Kidney capillary endothelial cell (primary cell): ENCODE results near the gene VEZF1.

Source experiments
- DNase-seq: peaks from one replicate; pipeline ENCODE4 v3.0.0-alpha.2; 2018; ENCODE audit warnings: low spot score

The VEZF1 gene

GRCh38 chr17:57949649-57950048 is 38.4 kb downstream of the VEZF1 start:
- DNase-seq = no peak

- peak; percentile 75 for DNase-seq
Measured at GRCh38 chr17:57948555-57949420, 39.3 kb downstream of the VEZF1 start.

GRCh38 chr17:57948169-57948554 is 39.9 kb downstream of the VEZF1 start:
- no peak for DNase-seq

DNA sequence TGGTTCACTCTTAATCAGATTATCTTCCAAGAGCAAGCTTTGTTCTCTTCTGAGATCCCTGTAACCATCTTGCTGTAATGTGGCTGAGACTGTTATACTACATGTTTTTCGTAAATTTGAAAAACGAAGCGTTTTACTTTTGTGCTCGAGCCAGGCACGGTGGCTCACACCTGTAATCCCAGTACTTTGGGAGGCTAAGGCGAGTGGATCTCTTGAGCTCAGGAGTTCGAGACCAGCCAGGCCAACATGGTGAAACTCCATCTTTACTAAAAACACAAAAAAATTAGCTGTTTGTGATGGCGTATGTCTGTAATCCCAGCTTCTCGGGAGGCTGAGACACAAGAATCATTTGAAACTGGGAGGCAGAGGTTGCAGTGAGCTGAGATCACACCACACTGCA is 40.7 kb downstream of the VEZF1 start:
- DNase-seq = no peak

DNA sequence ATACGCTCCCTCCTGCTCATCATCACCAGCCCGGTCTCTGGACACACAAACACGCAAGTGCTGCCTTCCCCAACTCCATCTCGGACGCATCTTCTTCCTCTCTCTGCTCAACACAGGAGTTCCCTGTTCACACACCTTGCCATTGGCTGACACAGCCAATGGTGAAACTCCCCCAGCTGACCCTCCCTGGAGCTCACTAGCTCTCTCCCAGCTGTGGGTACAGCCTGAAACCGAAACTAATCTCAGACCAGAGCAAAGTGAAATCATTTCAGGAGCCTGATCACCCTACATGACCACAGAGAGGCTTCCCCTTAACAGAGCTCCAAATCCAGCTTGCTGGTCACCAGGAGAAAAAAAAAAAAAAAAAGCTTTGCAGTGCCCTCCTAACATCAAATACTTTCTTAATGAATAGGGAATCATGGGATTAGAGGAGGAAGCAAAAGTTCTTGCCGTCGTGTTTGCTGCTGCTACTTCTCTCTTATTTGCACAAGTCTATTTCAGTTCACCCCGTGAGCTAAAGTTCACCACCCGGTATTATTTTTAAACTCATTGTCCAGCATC is 41.2 kb downstream of the VEZF1 start:
- DNase-seq = no peak

DNA sequence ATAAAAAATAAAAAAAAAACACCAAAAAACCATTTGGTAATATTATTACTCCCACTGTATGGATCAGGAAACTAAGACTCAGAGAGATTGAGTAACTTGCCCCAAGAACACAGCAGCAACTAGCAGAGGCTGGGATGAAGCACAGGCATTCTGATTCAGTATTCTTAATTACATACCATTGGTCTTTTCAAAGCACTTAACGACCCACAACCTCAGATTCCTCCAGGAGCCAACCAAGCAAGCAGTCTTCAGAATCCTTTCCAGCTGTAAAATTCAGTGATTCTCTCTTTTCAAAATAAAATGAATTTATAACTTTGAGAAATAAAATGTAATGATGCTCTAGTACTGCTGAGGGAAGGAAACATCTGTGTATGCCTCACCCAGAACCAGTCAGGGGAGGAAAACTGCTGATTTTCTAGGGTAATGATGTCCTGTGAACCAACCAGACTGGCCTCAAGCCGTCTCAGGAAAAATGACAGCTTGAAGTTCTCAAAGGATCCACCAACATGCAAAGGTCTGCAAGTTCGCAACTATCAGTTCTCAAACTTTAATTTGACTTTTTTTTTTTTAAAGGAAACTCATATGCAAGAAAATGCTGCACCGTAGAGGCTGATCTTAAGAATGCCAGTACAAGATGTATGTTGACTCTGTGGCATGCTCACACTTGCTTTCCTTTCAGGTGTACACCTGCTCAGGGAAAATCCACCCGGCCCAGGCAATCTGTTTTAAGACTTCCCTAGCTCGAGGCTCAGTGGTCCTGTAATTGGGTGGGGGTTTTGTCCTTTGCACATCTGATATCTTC is 41.9 kb downstream of the VEZF1 start:
- no peak for DNase-seq

GRCh38 chr17:57944908-57945307 is 43.1 kb downstream of the VEZF1 start:
- no peak for DNase-seq

GRCh38 chr17:57943645-57944044 is 44.4 kb downstream of the VEZF1 start:
- no peak for DNase-seq

GRCh38 chr17:57943140-57943539 is 44.9 kb downstream of the VEZF1 start:
- no peak for DNase-seq

DNA sequence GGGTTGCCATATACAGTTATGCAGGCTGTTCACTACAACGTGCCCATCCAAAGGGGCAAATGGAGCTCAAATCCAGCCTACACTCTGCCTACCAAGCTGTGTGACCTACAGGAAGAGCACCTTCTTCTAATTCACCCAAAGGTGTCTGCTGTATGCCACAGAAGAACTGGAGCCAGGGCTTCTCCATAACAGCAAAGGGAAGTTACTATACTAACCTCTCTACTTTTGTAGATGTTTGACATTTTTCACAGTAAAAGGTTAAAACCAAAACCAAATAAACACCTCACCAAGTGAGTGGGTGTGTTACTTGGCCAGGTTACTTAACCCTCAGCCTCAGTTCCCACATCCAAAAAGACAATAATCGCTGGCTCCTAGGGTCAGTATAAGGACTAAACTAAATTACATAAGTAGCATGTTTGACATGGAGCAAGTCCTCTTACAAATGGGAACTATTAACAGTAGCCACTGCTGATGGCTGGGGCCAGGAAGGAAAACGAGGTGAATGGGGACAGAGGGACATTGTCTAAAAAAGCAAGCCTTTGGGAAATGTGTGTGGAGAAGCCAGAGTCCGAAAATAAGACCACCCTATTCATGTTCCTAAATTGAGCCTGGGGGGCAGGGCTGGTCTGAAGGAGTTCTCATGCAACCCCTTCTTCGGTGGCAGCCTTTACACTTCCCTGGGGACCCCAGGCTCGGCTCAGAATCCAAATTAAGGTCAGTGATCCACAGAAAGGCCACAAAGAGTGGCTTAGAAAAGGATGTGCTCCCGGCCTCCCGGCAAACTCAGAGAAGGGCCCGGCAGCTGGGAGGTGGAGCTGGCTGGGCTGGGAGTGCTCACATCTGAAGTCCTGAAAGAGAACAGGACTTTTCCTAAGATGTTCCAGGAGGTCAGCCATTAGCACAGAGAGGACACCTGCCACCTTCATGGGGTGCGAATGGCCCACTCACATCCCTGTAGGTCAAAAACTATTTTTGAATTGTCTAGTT is 46.4 kb downstream of the VEZF1 start:
- no peak for DNase-seq

DNA sequence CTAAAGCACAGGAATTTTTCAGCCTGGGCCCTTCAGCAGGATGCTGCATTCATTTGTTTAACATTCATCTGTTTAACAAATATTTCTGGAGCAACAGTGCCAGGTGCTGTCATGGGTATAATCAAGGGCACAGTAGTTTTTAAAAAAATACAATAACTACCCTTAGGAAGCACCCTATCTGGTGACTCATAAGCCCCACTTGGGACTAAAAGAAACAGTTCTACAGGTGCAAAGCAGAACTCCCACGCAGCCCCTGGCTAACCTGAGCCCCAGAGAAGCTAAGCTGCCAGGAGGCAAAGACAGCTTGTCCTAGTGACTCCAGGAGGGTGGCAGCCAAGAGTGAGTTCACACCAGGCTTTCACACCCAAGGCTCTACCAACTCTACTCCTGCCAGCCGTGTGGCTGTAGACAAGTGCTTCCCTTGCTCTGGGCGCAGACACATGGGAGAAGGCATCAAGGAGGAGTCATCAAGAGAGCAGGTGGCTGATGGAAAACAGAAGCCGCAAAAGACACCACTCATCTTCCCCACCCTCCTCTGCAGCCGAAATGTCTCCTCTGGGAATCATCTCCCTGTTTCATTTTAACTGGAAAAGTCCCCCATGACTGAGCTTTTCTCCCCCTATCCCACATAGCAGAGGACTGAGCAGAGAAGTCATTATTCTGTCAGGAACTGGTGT is 47.3 kb downstream of the VEZF1 start:
- no peak for DNase-seq

DNA sequence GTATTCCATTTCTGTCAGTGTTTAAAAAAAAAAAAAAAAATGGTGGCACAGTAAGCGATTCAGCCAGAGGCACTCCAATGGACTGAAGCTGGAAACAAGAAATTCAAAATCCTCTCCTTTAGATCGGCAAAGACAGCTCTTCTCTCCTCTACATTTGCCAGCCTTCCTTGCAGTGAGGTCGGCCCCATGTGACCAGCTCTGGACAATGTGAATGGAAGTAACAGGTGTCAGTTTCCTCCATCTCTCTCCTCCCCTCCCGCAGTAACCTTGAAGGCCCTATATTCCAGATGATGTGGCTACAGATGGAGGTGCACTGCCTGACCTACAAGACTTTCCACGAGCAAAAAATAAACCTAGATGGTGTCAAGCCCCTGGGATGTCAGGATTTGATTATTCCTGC is 47.8 kb downstream of the VEZF1 start:
- DNase-seq = no peak

DNA sequence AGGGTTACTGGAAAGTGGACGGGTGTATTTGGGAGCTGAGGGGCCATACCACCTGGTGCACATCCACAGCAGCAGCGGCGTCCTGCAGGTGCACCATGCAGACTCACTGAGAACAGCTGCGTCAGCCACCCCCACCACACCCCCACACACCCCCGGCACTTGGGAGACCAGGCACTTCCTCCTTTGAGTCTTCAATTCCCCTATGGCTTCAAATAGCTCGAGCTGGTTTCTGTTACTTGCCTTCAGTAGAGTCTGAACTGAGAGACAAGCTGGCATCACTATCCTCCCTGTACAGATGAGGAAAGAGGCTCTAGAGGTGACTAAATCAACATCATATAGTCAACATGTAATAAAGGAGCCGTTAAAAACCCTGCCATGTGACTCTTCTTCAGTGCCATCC is 48.3 kb downstream of the VEZF1 start:
- no peak for DNase-seq

GRCh38 chr17:57938061-57938502 is 50.0 kb downstream of the VEZF1 start:
- no peak for DNase-seq

DNA sequence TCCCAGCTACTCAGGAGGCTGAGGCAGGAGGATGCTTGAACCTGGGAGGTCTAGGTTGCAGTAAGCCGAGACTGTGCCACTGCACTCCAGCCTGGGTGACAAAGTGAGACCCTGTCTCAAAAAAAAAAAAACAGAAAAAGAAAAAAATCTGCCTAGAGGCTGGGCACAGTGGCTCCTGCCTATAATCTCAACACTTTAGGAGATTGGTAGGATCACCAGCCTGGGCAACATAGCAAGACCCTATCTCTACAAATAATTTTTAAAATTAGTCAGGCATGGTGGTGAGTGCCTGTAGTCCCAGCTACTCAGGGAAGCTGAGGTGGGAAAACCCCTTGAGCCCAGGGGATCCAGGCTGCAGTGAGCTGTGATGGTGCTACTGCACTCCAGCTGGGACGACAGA is 50.6 kb downstream of the VEZF1 start:
- DNase-seq = no peak

DNA sequence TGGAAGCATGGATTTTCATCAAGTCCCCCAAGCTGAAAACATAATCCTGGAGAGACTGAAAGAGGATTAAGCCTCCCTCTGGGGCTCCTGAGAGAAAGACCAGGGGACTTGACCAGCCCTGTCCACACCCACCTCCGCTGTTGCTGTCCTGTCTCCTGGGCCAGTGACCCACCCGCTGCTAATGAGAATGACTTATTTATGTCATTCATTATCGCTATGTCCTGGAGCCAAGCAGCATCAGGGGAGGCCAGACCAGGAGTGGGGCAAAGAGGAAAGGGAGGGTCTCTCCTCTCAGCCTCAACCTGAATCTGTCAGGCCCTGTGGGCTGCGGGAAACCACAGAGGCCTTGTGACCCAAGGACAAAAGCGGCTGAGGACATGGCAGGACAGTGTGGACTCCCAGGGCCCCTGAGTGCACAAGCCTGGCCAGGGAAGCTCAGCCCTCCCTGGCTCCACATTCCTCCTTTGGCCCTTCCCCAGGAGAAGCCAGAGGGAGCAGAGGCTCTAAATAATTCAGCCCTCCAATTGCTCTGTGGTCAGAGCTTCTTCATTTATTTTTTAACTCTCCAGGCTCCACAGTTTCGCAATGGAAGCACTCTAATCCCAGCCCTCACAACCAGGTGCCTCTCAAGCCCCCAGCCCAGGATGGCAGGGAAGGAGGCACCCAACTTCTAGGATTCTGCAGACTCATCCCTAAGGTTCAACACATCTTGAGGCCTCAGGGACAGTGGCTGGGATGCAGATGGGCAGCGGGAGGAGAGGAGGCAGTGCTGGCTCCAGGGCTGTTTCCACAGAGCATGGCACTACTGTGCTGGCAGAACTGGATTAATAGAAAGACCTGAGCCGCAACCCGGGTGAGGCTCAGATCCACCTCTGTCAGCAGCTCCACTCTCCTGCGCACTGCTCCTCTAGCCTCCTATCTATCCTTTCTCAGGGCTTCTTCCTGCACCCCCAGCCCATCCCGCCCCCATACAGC is 51.9 kb downstream of the VEZF1 start:
- no peak for DNase-seq

DNA sequence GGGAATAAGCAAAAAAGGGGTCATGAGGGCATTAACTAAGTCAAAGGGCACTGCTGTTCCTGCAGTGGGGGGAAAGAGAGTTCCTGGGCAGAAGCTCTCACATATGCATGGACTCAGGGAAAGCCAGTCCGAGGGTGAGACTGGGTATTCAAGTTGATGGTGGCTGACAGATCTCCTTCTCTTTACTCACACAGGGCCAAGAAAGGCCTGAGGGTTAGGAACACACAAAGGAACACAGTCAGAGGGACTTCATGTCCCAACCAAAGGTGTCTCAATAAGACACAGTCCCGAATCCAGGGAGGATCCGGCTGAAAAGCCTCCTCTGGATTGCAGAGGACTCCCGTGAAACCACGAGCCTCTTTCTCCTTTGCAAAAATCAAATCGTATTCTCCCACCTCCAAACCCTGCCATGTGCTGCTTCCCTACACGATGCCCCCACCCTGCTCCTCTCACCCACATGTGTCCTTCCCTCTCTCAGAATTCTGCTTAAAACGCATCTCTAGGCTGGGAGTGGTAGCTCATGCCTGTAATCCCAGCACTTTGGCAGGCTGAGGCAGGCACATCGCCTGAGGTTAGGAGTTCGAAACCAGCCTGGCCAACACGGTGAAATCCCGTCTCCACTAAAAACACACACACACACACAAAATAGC is 56.4 kb downstream of the VEZF1 start:
- no peak for DNase-seq

DNA sequence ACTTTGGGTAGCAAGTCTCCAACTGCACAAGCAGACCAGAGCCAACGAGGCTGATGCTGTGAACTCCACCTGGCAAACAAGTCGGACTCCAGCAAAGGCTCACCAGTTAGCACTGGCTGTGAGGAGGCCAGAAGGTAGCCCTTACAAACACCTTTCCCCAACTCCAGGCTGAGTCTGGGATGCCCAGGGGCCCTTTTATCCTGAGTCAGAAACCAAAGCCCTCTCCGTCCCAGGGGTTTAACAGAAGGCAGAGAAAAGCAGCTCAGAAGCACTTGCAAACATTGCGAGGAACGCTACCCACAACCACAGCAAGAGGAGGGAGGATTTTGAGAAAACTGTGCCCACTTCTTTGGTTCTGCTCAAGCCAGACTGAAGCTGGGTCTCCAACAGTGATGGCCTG is 57.8 kb downstream of the VEZF1 start:
- no peak for DNase-seq

GRCh38 chr17:57929386-57929785 is 58.7 kb downstream of the VEZF1 start:
- DNase-seq = no peak
